Right atrium auricular region (tissue), 2 donors: ENCODE measurements around the gene FAM209B. TPM values are rescaled to one million over a fixed set of nuclear protein-coding genes. Genes with fewer than 3 reads are reported as not detected.
"Not testable (repeated sequence)": the region's sequence is repeated elsewhere in the genome, so short reads cannot be mapped to it uniquely, and the experiment has no call there.

ENCODE experiments used
- DNase-seq: peaks from one replicate; pipeline ENCODE4 v3.0.0-alpha.2; 2019; ENCODE audit warnings: low spot score
- H3K27ac ChIP-seq, 2 donors: fragments of 200-600 bp; sonication (generic); 1 replicate in 1 of 2; 2 replicates in 1 of 2; pipeline ENCODE4 v1.5.1; 2016 to 2019
- H3K27me3 ChIP-seq, 2 donors: fragments of 200-600 bp; sonication (generic); one replicate each; pipeline versions ENCODE4 v1.5.1 to v1.6.0; 2017 to 2019
- H3K36me3 ChIP-seq: fragments of 200-600 bp; sonication (generic); one replicate; pipeline ENCODE4 v1.5.1; 2016
- H3K4me1 ChIP-seq, 2 donors: fragments of 200-600 bp; sonication (generic); one replicate each; pipeline versions ENCODE4 v1.5.1 to v1.6.0; 2017 to 2019
- H3K4me3 ChIP-seq, 2 donors: fragments of 200-600 bp; sonication (generic); 1 replicate in 1 of 2; 2 replicates in 1 of 2; pipeline ENCODE4 v1.5.1; 2017 to 2019; ENCODE audit warnings: mild to moderate bottlenecking in 1 of 2, moderate library complexity in 1 of 2
- H3K9me3 ChIP-seq, 2 donors: fragments of 200-600 bp; sonication (generic); one replicate each; pipeline ENCODE4 v1.5.1; 2019
- total RNA-seq, 2 donors: library from RNA; depleted of rRNA; stranded (reverse); fragments of >200 nt; gene quantifications; one replicate each; pipeline ENCODE4 v1.1.0, GENCODE V29; 2016
- TF ChIP-seq, protein P1 (sequence below), 2 donors: fragments of 200-600 bp; sonication (generic); IDR thresholded peaks; one replicate each; pipeline ENCODE4 v1.5.1; 2019; ENCODE audit warnings: antibody characterized with exemption in 2 of 2

FAM209B gene
- not detected for total RNA-seq

- not testable (repeated sequence) for H3K36me3 ChIP-seq, H3K27me3 ChIP-seq, H3K27ac ChIP-seq, H3K9me3 ChIP-seq, H3K4me1 ChIP-seq, H3K4me3 ChIP-seq, DNase-seq
Observed at GRCh38 chr20:56532946-56533345, at the start of gene FAM209B. FAM209B (plus strand) TSS chr20:56533246; CDS start chr20:56533342, 96 bp downstream.

DNA sequence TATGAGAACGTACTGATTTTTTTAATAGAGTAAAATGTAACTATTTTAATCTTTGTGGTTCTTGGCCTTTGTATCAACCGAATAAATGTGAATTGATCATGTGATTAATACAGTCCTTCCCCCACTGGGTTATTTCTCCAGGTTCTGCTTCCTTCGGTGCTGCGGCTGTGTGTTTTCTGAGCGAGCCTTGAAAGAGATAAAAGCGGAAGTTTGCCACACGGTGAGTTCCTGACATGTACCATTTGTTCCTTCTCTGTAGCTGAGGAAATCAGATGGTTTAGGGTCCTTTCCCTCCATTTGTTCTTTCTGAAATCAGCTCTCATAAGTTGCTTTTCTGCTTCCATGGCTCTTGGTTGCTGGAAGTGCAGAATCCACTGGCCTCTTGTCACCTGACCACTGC is 49.1 kb upstream of the FAM209B start:
- no peaks in the 10 kb centered on the region for H3K27me3 ChIP-seq
- H3K9me3 ChIP-seq, result no peaks in the 10 kb centered on the region
- no peak overlapping the region for H3K4me3 ChIP-seq
- TF ChIP-seq, protein P1, sequence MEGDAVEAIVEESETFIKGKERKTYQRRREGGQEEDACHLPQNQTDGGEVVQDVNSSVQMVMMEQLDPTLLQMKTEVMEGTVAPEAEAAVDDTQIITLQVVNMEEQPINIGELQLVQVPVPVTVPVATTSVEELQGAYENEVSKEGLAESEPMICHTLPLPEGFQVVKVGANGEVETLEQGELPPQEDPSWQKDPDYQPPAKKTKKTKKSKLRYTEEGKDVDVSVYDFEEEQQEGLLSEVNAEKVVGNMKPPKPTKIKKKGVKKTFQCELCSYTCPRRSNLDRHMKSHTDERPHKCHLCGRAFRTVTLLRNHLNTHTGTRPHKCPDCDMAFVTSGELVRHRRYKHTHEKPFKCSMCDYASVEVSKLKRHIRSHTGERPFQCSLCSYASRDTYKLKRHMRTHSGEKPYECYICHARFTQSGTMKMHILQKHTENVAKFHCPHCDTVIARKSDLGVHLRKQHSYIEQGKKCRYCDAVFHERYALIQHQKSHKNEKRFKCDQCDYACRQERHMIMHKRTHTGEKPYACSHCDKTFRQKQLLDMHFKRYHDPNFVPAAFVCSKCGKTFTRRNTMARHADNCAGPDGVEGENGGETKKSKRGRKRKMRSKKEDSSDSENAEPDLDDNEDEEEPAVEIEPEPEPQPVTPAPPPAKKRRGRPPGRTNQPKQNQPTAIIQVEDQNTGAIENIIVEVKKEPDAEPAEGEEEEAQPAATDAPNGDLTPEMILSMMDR (IDR thresholded peaks at IDR 0.05), result no peak
- no peak overlapping the region for H3K27ac ChIP-seq
- peaks cover 57% of the 10 kb centered on the region for H3K36me3 ChIP-seq
- DNase-seq, result no peak
- H3K4me1 ChIP-seq, result no peaks in the 10 kb centered on the region

DNA sequence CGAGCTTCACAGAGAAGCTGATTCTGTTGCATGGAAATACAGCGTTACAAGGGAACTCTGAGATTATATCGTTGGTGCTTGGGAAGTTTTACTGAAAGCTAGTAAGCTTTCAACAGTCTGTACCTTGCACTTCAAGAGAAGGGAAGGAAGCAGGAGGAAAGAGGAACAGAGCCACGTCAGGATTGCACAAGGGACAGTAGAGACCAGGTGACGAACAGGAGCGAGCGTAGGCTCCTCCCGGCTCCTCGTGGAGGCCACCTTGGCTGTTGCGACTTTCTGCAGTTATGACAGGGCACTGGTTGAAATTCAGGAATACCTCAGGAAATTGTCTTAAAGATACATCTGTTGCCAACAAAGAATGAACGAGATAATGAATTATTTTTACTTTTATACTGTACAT is 45.8 kb upstream of the FAM209B start:
- Histone ChIP-seq H3K4me1 (no peaks in the 10 kb centered on the region), H3K4me3 (no peak overlapping the region), H3K27me3 (no peaks in the 10 kb centered on the region), H3K27ac (no peak overlapping the region), H3K36me3 (peaks cover 39% of the 10 kb centered on the region), H3K9me3 (no peaks in the 10 kb centered on the region)
- DNase-seq, result no peak
- TF ChIP-seq, protein P1 (IDR thresholded peaks at IDR 0.05), result no peak

DNA sequence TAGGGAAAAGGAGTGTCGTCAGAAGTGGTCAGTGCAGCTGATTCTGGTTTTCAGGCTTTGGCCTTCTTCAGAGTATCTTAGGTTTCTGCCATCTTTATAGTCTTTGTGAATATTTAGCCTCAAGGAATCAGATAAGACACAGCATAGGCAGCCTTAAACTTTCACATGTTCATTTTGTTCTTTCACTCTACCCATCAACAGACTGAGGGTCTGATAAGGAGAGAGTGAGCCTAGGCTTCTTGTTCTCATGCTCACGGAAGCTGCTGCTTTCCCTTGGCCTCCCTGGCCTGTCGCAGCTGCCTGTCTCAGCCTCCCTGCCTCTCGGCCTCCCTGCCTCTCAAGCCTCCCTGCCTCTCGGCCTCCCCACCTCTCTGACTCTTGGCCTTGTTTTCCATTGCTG is 44.5 kb upstream of the FAM209B start:
- no peak for DNase-seq
- Histone ChIP-seq H3K36me3 (peaks cover 43% of the 10 kb centered on the region), H3K27me3 (no peaks in the 10 kb centered on the region), H3K4me1 (no peaks in the 10 kb centered on the region), H3K9me3 (no peaks in the 10 kb centered on the region), H3K4me3 (no peak overlapping the region), H3K27ac (no peak overlapping the region)
- TF ChIP-seq, protein P1 (IDR thresholded peaks at IDR 0.05), result no peak

DNA sequence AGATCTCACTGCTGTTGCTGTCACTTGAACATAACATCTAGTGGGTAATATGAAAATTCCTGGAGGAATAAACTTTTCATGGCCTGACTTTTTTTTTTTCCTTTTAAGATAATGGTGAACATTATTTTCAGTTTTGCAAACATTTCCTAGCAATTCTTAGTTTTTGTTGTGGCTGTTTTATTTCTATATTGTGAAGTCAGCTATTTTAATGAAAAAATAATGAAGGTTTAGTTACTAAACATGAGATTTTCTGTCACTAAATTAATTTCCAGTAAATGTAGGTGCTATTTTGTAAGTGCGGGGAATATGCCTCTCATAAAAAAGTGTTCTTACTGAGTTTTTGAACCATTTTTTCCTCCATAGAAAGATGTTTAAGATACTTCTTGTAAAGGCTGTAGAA is 31.9 kb upstream of the FAM209B start:
- H3K9me3 ChIP-seq, result peaks cover 0 to 6% of the 10 kb centered on the region in 2 donors
- no peak overlapping the region for H3K27ac ChIP-seq
- no peaks in the 10 kb centered on the region for H3K27me3 ChIP-seq
- H3K36me3 ChIP-seq, result peaks cover 14% of the 10 kb centered on the region
- TF ChIP-seq, protein P1 (IDR thresholded peaks at IDR 0.05), result no peak
- no peaks in the 10 kb centered on the region for H3K4me1 ChIP-seq
- DNase-seq, result no peak
- no peak overlapping the region for H3K4me3 ChIP-seq

DNA sequence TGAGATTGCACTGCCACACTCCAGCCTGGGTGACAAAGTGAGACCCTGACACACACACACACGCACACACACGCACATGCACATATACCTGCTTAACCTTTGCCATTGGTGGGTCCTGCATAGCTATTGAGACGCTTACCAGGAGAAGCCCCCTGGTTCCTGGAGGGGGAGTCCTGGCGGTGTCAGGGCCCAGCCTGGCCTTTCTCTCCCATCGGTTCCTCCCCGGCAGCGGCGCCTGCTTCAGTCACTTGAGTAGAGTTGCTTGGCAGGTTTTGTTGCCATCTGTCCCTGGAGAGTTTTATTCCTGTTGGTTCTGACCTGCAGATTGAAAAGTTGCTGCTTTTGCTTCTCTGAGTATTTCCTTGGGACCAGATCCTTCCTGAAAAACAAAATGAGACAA is 29.1 kb upstream of the FAM209B start:
- TF ChIP-seq, protein P1 (IDR thresholded peaks at IDR 0.05), result no peak
- Histone ChIP-seq H3K27ac (no peak overlapping the region), H3K27me3 (no peaks in the 10 kb centered on the region), H3K4me3 (no peak overlapping the region), H3K4me1 (no peaks in the 10 kb centered on the region), H3K9me3 (no peaks in the 10 kb centered on the region), H3K36me3 (no peaks in the 10 kb centered on the region)
- DNase-seq, result no peak
